Measurements from ENCODE around the gene OR51B6. TPM values are rescaled to one million over a fixed set of nuclear protein-coding genes. Genes with fewer than 3 reads are reported as not detected.
A peak's percentile ranks its signal among the peaks of the same experiment; 100 is the strongest.

Gene OR51B6
- total and polyA plus RNA-seq, 9 of the 15 experiments (the other 6 are each of a cell fraction or from before 2014, with no cell fraction given): 0.06 to 0.97 TPM; not detected in 7

- TF ChIP-seq KAT7 (CRISPR knock-in tag; IDR thresholded peaks at IDR 0.05; ENCODE audit: borderline replicate concordance) (no peak), CREB5 (CRISPR knock-in tag; IDR thresholded peaks at IDR 0.05) (no peak), PTBP1 (IDR thresholded peaks at IDR 0.05; ENCODE audit: low read depth, low read length) (no peak), ARNT (IDR thresholded peaks at IDR 0.05) (no peak), MEF2D (tag; conservative IDR thresholded peaks at IDR 0.05; ENCODE audit: low read depth) (no peak)
Measured at GRCh38 chr11:5362017-5362625, 10.8 kb downstream of the OR51B6 start (continued).

GRCh38 chr11:5363679-5364078 is 12.4 kb downstream of the OR51B6 start:
- Histone ChIP-seq H3K4me3 (no peak overlapping the region), H3K4me2 (ENCODE audit: insufficient read depth, low read length) (no peak overlapping the region), H3K27ac (ENCODE audit: extremely low read depth, low read depth, low read length) (peak overlapping the region; percentile 34), H3K9ac (ENCODE audit: insufficient read depth in 1 of 2, low read depth in 2 of 2, low read length in 2 of 2) (0 out of 4 replicates have a peak overlapping the region, but pooled peaks of 1 of the 2 experiments have one; percentile 1), H2AFZ (ENCODE audit: low read depth, low read length) (no peak overlapping the region), H3K9me1 (ENCODE audit: control insufficient read depth, insufficient read depth, low read length) (no peaks in the 10 kb centered on the region), H4K20me1 (replicated peaks; ENCODE audit: control insufficient read depth, insufficient read depth, low read length) (no peaks in the 10 kb centered on the region), H3K27me3 (ENCODE audit: control insufficient read depth in 2 of 2, insufficient read depth in 2 of 2, low read length in 2 of 2) (no peaks in the 10 kb centered on the region), H3K4me1 (replicated peaks in 1 of 2; ENCODE audit: control insufficient read depth in 2 of 2, insufficient read depth in 2 of 2, low read length in 2 of 2) (peaks cover 5 to 35% of the 10 kb centered on the region in 2 experiments; a peak in 3 of 5 replicates), H3K36me3 (ENCODE audit: control insufficient read depth, insufficient read depth, low read length) (peaks cover 61% of the 10 kb centered on the region), H3K79me2 (ENCODE audit: control insufficient read depth, insufficient read depth, low read length) (peaks cover 69% of the 10 kb centered on the region), H3K9me3 (replicated peaks; ENCODE audit: control insufficient read depth, insufficient read depth, low read depth, low read length) (no peaks in the 10 kb centered on the region)
- peak; percentile 66 for ATAC-seq
- BruUV-seq (replicated peaks): no TSS peak
- intact Hi-C loops (cut with micrococcal nuclease) (no loop called here), in situ Hi-C loops (cut with MboI) (no loop called here)
- peak in 2 of 4 experiments; percentile 17 to 38 for DNase-seq (ENCODE audit: extremely low read depth in 1 of 4, low spot score in 3 of 4)
- POLR2A ChIA-PET: interaction anchor here (1.1 kb wide), 1 partner anchor 155 kb away, joined by 3 read pairs; no protein-coding TSS in a partner anchor
- CTCF ChIA-PET (ENCODE audit: low intra/inter-chr PET ratio): no interaction called here
- FAIRE-seq: peak; percentile 58
- 92% methylated on average over 1 of the region's 1 CpG for WGBS (ENCODE audit: insufficient coverage, low coverage, missing lambda C conversion rate)
- TF ChIP-seq ARHGAP35 (IDR thresholded peaks at IDR 0.05; ENCODE audit: partially characterized antibody) (no peak), REST (IDR thresholded peaks at IDR 0.05; ENCODE audit: borderline replicate concordance) (no peak), REST (CRISPR knock-in tag; IDR thresholded peaks at IDR 0.05; ENCODE audit: low read depth) (no peak), NFE2 (IDR thresholded peaks at IDR 0.05; ENCODE audit: low read depth) (peak; percentile 78), ZNF589 (CRISPR knock-in tag; IDR thresholded peaks at IDR 0.05; ENCODE audit: low read depth) (no peak), MAFG (tag; conservative IDR thresholded peaks at IDR 0.05) (peak; percentile 15; the same call in 1 of the 2 replicates), MAFF (IDR thresholded peaks at IDR 0.05; ENCODE audit: low read length) (peak; percentile 39; the same call in 1 of the 2 replicates), MEF2A (IDR thresholded peaks at IDR 0.05; ENCODE audit: control insufficient read depth, low read depth, low read length) (peak; percentile 65; the same call in 1 of the 2 replicates)

All from K562 (cell line).